Epithelial cell of esophagus (primary cell): ENCODE results near the gene LMTK2.

Source experiments
- DNase-seq: peaks from one replicate; pipeline ENCODE4 v3.0.0; 2010; ENCODE audit warnings: low read depth
- H3K4me3 ChIP-seq: 2 replicates; pipeline ENCODE4 v1.5.1; 2011; ENCODE audit warnings: mild to moderate bottlenecking, low read length, control low read depth
- CTCF ChIP-seq: IDR thresholded peaks from 2 replicates; pipeline ENCODE4 v1.5.1; 2011; ENCODE audit warnings: low read depth, mild to moderate bottlenecking, low read length, control low read depth, inconsistent platforms; ENCODE audit not compliant: insufficient read depth; ENCODE audit errors: missing control alignments

LMTK2 gene

GRCh38 chr7:98100088-98100487 lies 6.6 kb upstream of the LMTK2 start:
- DNase-seq, result no peak
- TF ChIP-seq CTCF, result no peak
- no peak overlapping the region for H3K4me3 ChIP-seq

- no peak overlapping the region for H3K4me3 ChIP-seq
- TF ChIP-seq CTCF, result no peak
- no peak for DNase-seq
These were observed 4.5 kb upstream of the LMTK2 start for GRCh38 chr7:98102170-98102569.

GRCh38 chr7:98105942-98106544 lies 619 bp upstream of the LMTK2 start:
- peak; percentile 92 for DNase-seq
- peak overlapping the region; percentile 7 for H3K4me3 ChIP-seq
- no peak for TF ChIP-seq CTCF

- H3K4me3 ChIP-seq, result peak overlapping the region; percentile 74
- DNase-seq, result peak; percentile 22
- TF ChIP-seq CTCF, result no peak
These were observed 655 bp downstream of the LMTK2 start for GRCh38 chr7:98107313-98107721.

- DNase-seq, result peak; percentile 14
- no peak for TF ChIP-seq CTCF
- H3K4me3 ChIP-seq, result no peak overlapping the region
These were observed 3.8 kb downstream of the LMTK2 start for GRCh38 chr7:98110249-98111022.

- TF ChIP-seq CTCF, result no peak
- DNase-seq, result no peak
- no peak overlapping the region for H3K4me3 ChIP-seq
These were observed 5.4 kb downstream of the LMTK2 start for GRCh38 chr7:98112077-98112476.
